Effector memory CD8-positive, alpha-beta T cell (primary cell): Measurements from ENCODE around the gene FAM184B.
"Not testable (repeated sequence)": the region's sequence is repeated elsewhere in the genome, so short reads cannot be mapped to it uniquely, and the experiment has no call there.

ENCODE experiments used
- ATAC-seq: fragments of 150-1000 bp; cut with Tn5 transposase; replicated peaks from 2 replicates; pipeline ENCODE4 v1.10.0; 2021; ENCODE audit warnings: mild to moderate bottlenecking, moderate library complexity
- DNase-seq, 3 experiments: peaks; one replicate each; pipeline ENCODE4 v3.0.0; 2021
- H3K27ac Mint-ChIP-seq, 2 donors: one replicate each; pipeline ENCODE4 v1.8.0; 2022; ENCODE audit warnings: mild to moderate bottlenecking in 2 of 2, mixed read lengths in 2 of 2, moderate library complexity in 2 of 2
- H3K27me3 Mint-ChIP-seq, 2 donors: one replicate each; pipeline ENCODE4 v1.8.0; 2022; ENCODE audit warnings: mixed read lengths in 2 of 2
- H3K36me3 Mint-ChIP-seq: one replicate; pipeline ENCODE4 v1.8.0; 2022; ENCODE audit warnings: mild to moderate bottlenecking, moderate library complexity, mixed read lengths; ENCODE audit not compliant: insufficient read depth
- H3K4me1 Mint-ChIP-seq, 2 donors: one replicate each; pipeline ENCODE4 v1.8.0; 2022; ENCODE audit warnings: low read depth in 2 of 2, mixed read lengths in 2 of 2
- H3K4me3 Mint-ChIP-seq, 2 donors: one replicate each; pipeline ENCODE4 v1.8.0; 2022; ENCODE audit warnings: mild to moderate bottlenecking in 2 of 2, mixed read lengths in 2 of 2, moderate library complexity in 2 of 2
- H3K9me3 Mint-ChIP-seq, 2 donors: one replicate each; pipeline ENCODE4 v1.8.0; 2022; ENCODE audit warnings: mixed read lengths in 2 of 2

The FAM184B gene

DNA sequence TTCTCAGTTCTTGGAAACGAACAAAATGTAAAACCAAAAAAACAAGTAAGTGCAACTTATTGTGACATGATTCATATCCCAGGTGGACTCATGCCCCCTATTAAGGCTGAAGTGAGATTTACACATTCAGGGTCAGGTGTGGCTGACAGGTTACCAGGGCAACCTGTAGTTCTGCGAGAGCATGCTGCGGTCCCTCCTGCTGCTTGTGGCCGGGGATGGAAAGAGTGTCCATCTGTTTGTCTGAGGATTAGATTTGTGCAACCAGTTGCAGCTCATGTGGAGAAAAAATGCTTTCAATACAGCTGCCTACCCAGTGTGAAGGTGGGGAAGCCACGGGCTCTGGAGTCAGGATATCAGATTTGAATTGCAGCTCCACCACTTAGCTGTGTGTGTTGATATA lies 78.8 kb downstream of the FAM184B start:
- ATAC-seq (no peak), DNase-seq (no peak)
- H3K4me1 Mint-ChIP-seq: no peaks in the 10 kb centered on the region
- no peaks in the 10 kb centered on the region for H3K36me3 Mint-ChIP-seq
- no peak overlapping the region for H3K4me3 Mint-ChIP-seq
- peaks cover 0 to 8% of the 10 kb centered on the region in 2 donors for H3K27me3 Mint-ChIP-seq
- H3K9me3 Mint-ChIP-seq: no peaks in the 10 kb centered on the region
- no peak overlapping the region for H3K27ac Mint-ChIP-seq

DNA sequence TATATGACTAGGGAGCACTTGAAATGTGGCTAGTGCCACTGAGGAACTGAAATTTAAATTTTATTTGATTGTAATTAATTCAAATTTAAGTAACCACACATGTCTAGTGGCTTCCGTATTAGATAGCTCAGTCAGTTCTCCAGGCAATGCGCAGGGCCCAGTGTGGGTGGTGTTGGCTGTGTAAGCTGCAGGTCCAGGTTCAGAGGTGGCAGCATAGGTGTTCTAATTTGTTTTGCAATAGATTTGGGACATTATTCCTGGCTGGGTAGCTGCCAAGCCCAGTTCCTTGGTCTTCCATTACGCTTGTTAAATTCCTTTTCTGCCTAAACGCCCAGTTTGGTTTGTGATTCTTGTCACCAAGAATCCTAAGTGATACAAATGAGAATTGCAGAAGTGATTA lies 79.5 kb downstream of the FAM184B start:
- Mint-ChIP-seq H3K36me3 (no peaks in the 10 kb centered on the region), H3K4me3 (no peak overlapping the region), H3K9me3 (no peaks in the 10 kb centered on the region), H3K4me1 (no peaks in the 10 kb centered on the region), H3K27ac (no peak overlapping the region), H3K27me3 (peaks cover 0 to 8% of the 10 kb centered on the region in 2 donors)
- DNase-seq (no peak), ATAC-seq (no peak)

DNA sequence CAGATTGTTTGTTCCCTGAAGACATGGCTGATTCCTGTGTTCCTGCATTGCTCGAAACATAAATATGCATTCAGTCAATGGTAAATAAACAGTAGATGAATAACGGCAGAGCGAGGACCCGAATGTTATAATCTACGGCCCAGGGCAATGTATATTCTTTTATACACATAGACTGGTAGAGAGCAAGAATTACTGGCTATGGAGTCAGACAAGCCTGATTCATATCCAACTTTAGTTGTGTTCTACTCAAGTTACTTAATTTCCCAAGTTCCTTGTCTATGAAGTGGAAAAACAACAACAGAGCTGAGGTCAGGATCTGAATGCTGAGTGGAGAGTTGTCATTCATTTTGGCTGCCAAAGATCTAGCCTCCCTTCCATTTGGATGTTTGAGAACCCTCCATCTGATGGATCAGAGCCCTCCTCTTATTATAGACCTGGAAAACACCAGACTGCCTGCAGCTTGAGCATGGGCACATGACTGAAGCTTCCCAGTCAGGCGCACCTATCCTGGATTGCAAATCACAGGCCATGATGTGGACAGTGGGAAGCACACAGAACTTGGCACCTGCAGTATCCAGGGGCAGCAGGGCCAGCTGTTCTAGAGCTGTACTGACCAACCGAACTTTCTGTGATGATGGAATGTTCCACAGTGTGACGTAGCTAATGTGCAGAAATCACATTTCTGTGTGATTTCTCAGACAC lies 80.1 kb downstream of the FAM184B start:
- Mint-ChIP-seq H3K27me3 (peaks cover 0 to 7% of the 10 kb centered on the region in 2 donors), H3K27ac (no peak overlapping the region), H3K4me1 (no peaks in the 10 kb centered on the region), H3K4me3 (no peak overlapping the region), H3K9me3 (no peaks in the 10 kb centered on the region), H3K36me3 (no peaks in the 10 kb centered on the region)
- ATAC-seq (no peak), DNase-seq (no peak)

DNA sequence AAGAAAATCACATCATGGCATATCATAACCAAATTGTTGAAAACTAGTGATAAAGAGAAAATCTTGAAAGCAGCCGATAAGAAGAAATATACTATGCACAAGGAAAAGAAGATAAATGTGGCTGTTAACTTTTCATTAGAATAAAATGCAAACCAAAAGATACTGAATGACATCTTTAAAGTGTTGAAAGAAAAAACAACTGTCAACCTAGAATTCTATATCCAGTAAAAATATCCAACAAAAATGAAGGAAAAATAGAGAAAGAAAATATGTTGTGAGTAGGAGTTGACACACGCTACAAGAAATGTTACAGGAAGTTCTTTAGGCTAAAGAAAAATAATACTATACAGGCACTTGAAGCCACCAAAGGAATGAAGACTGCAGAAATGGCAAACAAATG lies 82.0 kb downstream of the FAM184B start:
- Mint-ChIP-seq H3K9me3 (no peaks in the 10 kb centered on the region), H3K27me3 (peaks cover 11 to 14% of the 10 kb centered on the region in 2 donors), H3K36me3 (no peaks in the 10 kb centered on the region), H3K4me1 (no peaks in the 10 kb centered on the region), H3K4me3 (no peak overlapping the region), H3K27ac (no peak overlapping the region)
- DNase-seq (no peak), ATAC-seq (no peak)

DNA sequence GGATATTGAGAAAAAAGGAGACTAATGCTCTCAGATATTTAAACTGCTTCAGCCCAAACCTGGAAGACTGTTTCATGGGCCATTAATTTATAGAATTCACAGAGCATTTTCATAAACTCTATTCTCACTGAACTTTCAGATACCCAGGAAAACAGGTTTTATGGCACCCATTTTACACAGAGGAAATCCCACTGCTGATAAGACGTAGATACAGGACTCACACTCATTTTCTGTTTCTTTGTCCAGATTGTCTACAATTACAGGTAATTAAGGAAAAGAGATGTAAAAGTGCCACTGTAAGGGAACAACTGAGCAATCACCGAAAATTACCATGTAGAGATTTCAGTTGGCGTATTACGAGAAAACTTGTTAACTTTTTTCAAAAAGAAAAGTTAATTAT lies 83.3 kb downstream of the FAM184B start:
- H3K9me3 Mint-ChIP-seq: no peaks in the 10 kb centered on the region
- DNase-seq (no peak), ATAC-seq (no peak)
- no peak overlapping the region for H3K4me3 Mint-ChIP-seq
- H3K27me3 Mint-ChIP-seq: peaks cover 16 to 22% of the 10 kb centered on the region in 2 donors
- no peak overlapping the region for H3K27ac Mint-ChIP-seq
- H3K4me1 Mint-ChIP-seq: no peaks in the 10 kb centered on the region
- no peaks in the 10 kb centered on the region for H3K36me3 Mint-ChIP-seq

DNA sequence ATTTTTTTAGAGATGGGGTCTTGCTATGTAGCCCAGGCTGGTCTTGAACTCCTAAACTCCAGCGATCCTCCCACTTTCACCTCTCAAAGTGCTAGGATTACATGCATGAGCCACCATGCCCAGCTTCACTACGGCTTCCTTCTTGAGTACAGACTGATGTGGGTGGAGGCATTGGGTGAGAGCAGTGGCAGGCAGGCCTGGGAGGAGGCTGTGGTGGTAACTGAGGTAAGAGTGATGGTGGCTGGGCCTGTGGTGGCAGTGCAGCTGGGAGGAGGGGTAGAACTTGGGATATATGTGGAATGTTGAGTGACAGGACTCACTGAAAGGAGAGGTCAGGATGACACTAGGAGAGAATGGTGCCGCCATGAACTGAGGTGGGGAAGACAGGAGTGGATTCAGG lies 86.1 kb downstream of the FAM184B start:
- ATAC-seq: no peak
- Mint-ChIP-seq H3K27ac (no peak overlapping the region), H3K27me3 (peaks cover 22 to 35% of the 10 kb centered on the region in 2 donors), H3K4me1 (no peaks in the 10 kb centered on the region), H3K9me3 (no peaks in the 10 kb centered on the region), H3K4me3 (no peak overlapping the region), H3K36me3 (no peaks in the 10 kb centered on the region)
- no peak for DNase-seq

DNA sequence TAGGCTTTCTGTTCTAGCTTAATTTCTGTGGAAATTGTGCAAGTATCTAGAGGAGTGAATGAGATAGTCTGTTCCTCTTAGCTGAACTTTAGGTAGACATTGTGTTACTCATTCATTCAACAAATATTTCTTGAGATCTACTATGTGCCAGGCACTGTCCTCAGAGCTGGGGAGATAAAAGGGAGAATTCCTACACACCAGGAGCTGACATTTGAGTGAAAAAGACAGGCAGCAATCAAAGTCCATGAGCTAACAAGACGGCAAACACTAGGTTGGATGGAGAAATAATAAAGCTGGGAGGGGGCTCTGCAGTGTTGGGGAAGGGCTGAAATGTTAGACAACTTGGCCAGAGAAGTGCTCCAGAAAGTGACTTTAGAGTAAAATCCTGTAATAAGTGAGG lies 86.9 kb downstream of the FAM184B start:
- Mint-ChIP-seq H3K27ac (no peak overlapping the region), H3K27me3 (peaks cover 24 to 40% of the 10 kb centered on the region in 2 donors), H3K9me3 (no peaks in the 10 kb centered on the region), H3K4me1 (no peaks in the 10 kb centered on the region), H3K36me3 (no peaks in the 10 kb centered on the region), H3K4me3 (no peak overlapping the region)
- ATAC-seq (no peak), DNase-seq (no peak)

DNA sequence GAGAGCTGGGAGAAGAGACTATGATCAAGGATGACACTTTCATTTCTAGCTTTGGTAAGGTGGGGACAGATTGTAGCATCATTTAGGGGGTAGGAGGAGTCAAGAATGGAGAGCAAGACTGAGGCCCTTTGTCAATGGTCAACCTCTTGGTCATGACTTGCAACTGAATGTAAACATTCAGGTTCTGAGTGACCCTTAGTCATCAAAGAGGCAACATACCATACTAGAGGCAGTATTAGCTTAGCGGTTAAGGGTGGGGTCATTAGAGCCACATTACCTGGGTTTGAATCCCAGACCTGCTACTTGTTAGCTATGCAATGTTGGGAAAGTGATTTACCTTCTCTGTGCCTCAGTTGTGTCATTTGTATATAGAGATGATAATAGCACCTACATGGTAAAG lies 90.5 kb downstream of the FAM184B start:
- Mint-ChIP-seq H3K36me3 (no peaks in the 10 kb centered on the region), H3K9me3 (no peaks in the 10 kb centered on the region), H3K4me1 (no peaks in the 10 kb centered on the region), H3K4me3 (no peak overlapping the region), H3K27ac (no peak overlapping the region), H3K27me3 (peaks cover 32 to 40% of the 10 kb centered on the region in 2 donors)
- DNase-seq (no peak), ATAC-seq (no peak)

DNA sequence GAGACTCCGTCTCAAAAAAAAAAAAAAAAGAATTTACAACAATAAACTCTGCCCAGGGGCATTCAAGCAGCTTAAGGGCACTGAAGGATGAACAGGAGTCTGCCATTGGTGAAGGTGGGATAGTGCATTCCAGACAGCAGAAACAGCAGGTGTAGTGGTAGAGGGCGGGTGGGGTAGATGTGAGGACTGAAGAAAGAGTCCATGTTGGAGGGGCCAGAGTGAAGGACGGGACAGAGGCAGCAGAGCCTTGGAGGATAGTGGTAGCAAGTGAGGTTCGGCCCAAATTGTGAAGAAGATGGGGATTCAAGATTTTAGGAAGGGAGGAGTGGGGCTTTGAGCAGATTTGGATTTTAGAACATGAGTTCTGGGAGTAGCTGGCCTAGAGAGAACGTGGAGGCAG lies 91.3 kb downstream of the FAM184B start:
- H3K36me3 Mint-ChIP-seq: no peaks in the 10 kb centered on the region
- ATAC-seq (no peak), DNase-seq (no peak)
- H3K4me1 Mint-ChIP-seq: no peaks in the 10 kb centered on the region
- H3K27ac Mint-ChIP-seq: no peak overlapping the region
- peaks cover 25 to 33% of the 10 kb centered on the region in 2 donors for H3K27me3 Mint-ChIP-seq
- no peak overlapping the region for H3K4me3 Mint-ChIP-seq
- H3K9me3 Mint-ChIP-seq: no peaks in the 10 kb centered on the region

DNA sequence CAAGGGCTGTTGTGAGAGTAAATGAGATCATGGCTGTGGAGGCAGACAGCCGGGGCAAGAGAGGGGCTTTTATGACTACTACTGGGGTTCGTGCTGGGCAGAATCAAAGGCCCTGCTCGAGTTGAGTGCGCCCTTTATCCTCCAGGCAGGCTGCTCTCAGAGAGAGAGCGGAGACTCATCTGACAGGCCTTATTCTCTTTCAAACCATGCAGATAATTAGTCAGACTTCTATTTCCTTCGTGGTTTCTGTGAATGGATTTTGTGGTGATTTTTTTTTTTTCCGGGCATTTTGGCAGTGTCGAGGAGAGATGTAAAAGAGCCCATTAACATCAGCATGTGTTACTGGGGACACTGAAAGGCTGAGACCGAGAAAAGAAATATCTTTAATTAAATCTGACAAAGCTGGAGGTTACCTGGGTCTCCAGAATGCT lies 93.4 kb downstream of the FAM184B start:
- no peak for DNase-seq
- Mint-ChIP-seq H3K9me3 (no peaks in the 10 kb centered on the region), H3K27ac (no peak overlapping the region), H3K27me3 (peaks cover 15 to 20% of the 10 kb centered on the region in 2 donors), H3K4me1 (no peaks in the 10 kb centered on the region), H3K36me3 (no peaks in the 10 kb centered on the region), H3K4me3 (no peak overlapping the region)
- no peak for ATAC-seq

DNA sequence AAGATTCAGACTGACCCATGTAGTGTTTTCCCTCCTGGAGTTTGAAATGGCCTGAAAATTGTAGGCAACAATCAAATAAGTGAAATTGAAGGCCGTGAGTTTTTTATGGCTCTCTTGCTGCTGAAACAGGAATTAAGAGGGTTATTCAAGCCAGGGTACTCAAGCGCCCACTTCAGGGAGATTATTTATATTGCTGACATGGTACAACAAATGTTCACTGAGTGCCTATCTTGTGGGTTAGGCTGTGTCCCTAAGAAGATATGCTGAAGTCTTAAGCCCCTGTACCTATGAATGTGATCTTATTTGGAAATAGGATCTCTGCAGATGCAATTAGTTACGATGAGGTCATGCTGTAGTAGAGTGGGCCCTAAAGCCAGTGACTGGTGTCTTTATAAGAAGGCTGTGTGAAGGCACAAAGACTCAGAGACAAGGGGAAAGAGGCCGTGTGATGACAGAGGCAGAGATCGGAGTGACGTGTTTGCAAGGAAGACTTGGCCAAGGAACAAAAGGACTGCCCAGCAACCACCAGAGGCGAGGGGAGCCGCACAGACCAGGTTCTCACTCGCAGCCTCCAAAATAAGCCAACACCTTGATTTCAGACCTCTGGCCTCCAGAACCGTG lies 94.1 kb downstream of the FAM184B start:
- ATAC-seq (no peak), DNase-seq (no peak)
- Mint-ChIP-seq H3K36me3 (no peaks in the 10 kb centered on the region), H3K9me3 (no peaks in the 10 kb centered on the region), H3K27ac (no peak overlapping the region), H3K4me1 (no peaks in the 10 kb centered on the region), H3K4me3 (no peak overlapping the region), H3K27me3 (peaks cover 15 to 21% of the 10 kb centered on the region in 2 donors)

DNA sequence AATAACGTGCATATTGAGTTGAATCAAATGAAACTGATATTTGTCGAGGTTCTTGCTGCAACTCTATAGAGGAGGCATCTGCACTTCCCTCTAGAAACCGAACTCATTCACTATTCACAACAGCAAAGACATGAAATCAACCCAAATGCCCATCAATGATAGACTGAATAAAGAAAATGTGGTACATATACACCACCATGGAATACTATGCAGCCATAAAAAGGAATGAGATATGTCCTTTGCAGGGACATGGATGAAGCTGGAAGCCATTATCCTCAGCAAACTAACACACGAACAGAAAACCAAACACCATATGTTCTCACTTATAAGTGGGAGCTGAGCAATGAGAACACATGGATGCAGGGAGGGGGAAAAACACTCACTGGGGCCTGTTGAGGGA lies 96.8 kb downstream of the FAM184B start:
- H3K9me3 Mint-ChIP-seq, H3K27ac Mint-ChIP-seq, H3K4me3 Mint-ChIP-seq, H3K36me3 Mint-ChIP-seq, ATAC-seq, H3K4me1 Mint-ChIP-seq, DNase-seq: not testable (repeated sequence)
- H3K27me3 Mint-ChIP-seq: peaks cover 7 to 14% of the 10 kb centered on the region in 2 donors

DNA sequence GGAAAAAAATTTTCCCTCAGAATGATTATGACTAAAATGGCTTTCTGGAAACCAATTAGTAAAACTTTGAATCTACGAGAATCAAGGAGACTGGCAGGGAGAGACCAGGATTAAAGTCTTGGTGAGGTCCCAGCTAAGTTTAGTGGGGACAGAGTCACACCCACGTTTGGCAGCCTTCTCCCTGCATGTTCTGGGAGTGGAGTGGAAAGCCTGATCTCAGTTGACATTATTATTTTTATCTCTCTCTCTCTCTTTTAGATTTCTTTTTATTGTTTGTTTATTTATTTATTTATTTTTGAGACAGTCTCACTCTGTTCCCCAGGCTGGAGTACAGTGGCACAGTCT lies 99.2 kb downstream of the FAM184B start:
- Mint-ChIP-seq H3K27me3 (peaks cover 17 to 25% of the 10 kb centered on the region in 2 donors), H3K4me1 (no peaks in the 10 kb centered on the region), H3K36me3 (no peaks in the 10 kb centered on the region), H3K27ac (no peak overlapping the region), H3K4me3 (no peak overlapping the region), H3K9me3 (no peaks in the 10 kb centered on the region)
- ATAC-seq (no peak), DNase-seq (no peak)
